NCI-H524 treated with DMSO at 0.1 percent for 48 hours (cell line): ENCODE results near the gene SPA17.

Source experiments
- DNase-seq: peaks from one replicate; lab custom pipeline; 2025; lab: John Stamatoyannopoulos, UW

Gene SPA17

GRCh38 chr11:124673333-124674167, at the start of gene SPA17, which contains the start of gene SIAE:
Gene SPA17, plus strand, starts transcription at chr11:124673904. Its CDS starts 1,361 bp downstream, at chr11:124675265.
Gene SIAE, minus strand, starts transcription at chr11:124673739. Its CDS starts 31 bp downstream, at chr11:124673708.
- DNase-seq, result peak; percentile 84

DNA sequence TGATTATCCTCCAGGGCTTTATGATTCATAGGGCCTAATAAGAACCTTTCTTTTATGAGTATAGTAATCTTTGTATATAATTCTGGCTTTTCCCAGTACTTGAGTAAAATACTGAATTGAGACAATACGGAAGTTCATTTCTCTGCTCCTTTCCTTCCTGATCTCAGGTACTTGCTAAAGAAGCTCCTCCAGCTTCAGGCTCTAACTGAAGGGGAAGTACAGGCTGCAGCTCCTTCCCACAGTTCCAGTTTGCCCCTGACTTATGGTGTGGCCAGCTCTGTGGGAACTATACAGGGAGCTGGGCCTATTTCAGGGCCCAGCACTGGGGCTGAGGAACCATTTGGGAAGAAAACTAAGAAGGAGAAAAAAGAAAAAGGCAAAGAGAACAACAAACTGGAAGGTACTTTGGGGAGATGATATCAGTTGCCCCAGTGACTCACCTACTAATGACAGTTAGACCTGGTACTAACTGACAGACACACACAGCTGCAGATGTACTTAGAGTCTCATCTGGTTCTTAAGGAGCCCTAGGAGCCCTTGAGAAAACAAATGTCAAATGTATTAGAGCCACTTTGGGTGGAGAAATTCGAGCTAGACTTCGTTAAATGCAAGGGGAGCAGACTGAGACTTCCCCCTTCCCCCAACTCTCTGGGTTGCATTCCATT, 48.1 kb upstream of the SPA17 start:
- no peak for DNase-seq

GRCh38 chr11:124627546-124627945, 46.2 kb upstream of the SPA17 start:
- DNase-seq, result no peak

GRCh38 chr11:124629961-124630360, 43.7 kb upstream of the SPA17 start:
- no peak for DNase-seq

- no peak for DNase-seq
Observed at GRCh38 chr11:124633355-124633754, 40.3 kb upstream of the SPA17 start.

- DNase-seq, result no peak
Observed at GRCh38 chr11:124635932-124636331, 37.8 kb upstream of the SPA17 start.

- DNase-seq, result no peak
Observed at GRCh38 chr11:124638500-124638899, 35.2 kb upstream of the SPA17 start.

DNA sequence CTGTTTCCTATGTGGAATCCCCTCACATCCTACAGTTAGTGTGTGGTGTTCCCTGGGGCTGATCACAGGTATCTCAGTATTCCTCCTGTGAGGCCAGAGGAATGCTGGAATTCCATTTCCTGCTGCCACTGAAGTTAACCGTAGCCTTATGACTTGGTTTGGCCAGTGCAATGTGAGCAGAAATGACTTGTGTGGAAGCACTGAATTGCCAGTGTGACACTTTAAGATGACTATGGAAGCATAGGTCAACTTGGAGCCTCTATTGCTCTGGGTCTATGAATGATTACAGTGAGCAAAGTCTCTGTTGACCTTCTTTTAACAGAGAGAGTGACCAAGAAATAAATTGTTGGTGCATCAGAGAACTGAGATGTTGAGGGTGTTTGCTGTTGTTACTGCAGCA, 34.5 kb upstream of the SPA17 start:
- DNase-seq, result no peak

DNA sequence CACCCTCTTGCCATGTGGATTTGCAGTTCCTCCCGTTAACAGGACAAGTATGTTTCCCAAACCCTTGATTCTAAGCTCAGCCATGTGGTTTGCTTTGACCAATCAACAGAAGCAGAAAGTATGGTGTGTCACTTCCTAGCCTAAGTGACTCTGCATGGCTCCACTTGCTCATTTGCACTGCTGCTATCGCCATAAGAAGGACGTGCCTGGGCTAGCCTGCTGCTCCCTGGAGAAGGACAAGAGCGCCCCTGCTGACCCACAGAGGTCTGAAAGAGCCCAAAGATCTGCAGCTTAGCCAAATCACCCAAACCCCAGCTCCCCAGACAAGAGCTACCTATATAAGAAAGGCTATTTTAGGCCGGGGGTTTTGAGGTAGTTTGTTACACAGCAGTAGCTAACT, 33.0 kb upstream of the SPA17 start:
- DNase-seq, result no peak

DNA sequence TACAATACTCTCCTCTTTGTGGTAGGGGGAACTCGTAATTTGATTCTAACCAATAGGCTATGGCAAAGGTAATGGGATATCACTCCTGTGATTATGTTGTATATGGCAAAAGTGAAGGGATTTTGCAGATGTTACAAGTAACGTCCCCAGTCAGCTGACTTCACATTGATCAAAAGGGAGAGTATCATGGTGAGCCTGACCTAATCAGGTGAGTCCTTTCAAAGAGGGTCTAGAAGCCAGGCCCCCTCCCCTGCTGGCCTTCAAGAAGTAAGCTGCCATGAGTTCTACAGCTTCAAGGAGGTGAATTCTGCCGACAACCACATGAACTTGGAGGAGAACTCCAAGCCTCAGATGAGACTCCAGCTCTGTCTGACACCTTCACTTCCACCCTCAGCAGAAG, 31.1 kb upstream of the SPA17 start:
- DNase-seq, result no peak

- DNase-seq, result no peak
Observed at GRCh38 chr11:124643042-124643604, 30.6 kb upstream of the SPA17 start.

GRCh38 chr11:124643605-124644425, 29.9 kb upstream of the SPA17 start:
- DNase-seq, result no peak

GRCh38 chr11:124644426-124645280, 29.1 kb upstream of the SPA17 start:
- peak; percentile 46 for DNase-seq

- DNase-seq, result no peak
Observed at GRCh38 chr11:124646148-124646547, 27.6 kb upstream of the SPA17 start.

- no peak for DNase-seq
Observed at GRCh38 chr11:124648610-124649009, 25.1 kb upstream of the SPA17 start.

DNA sequence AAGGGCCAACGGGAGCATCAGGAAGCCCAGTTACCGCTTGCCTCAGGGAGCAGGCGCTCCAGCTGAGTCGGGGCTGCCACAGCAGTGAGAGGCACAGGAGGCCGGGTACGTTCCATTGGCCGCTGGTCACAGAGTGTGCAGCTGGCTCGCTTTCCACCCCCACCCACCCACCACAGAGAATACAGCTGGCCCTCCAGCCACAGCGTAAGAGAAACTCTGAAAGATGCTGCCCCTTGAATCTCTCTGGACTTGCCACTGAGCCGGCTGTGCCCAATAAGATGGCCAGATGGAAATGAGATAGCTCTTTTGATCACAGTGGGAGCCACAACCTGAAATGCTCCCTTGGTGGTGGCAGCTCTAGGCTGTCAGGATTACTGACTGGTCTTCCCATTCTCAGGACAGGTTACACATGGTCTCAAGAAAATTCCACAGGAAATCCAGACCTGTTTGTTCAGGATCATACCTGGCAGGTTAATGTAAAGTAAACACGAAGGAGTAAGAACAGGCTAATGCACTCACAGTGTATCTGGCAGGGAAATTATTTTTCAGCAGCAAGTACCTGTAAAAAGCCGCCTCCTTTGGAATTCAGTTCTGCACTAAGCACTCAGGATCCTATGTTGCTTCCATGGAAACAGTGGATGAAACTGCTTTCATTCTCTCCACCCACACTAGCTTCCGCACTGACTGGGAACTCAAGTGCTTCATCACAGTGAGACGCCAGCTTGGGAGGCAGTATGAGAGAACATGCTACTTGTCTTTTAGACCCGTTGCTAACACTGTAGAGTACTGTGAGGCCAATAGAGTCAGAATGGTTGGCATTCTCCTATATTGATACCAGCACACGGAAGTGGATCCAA, 16.7 kb upstream of the SPA17 start:
- DNase-seq, result peak; percentile 71

- peak; percentile 29 for DNase-seq
Observed at GRCh38 chr11:124657904-124658303, 15.8 kb upstream of the SPA17 start.

DNA sequence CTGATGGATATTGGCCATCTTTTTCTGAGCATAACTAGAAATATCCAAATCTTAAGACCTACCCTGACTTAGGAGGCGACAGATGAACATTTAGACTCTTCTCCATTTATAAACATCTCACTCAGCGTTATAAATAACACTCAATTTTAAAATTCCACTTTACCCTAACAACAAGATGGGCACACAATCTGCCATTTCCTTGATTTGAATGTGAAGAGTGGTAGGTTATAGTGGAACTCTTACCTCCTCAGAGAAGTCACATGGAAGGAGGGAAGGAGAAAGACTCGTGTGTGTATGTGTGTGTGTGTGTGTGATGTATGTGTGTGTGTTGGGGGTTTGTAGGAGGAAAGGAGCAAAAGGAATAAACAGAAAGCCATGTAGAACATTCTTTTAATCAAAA, 15.2 kb upstream of the SPA17 start:
- no peak for DNase-seq

DNA sequence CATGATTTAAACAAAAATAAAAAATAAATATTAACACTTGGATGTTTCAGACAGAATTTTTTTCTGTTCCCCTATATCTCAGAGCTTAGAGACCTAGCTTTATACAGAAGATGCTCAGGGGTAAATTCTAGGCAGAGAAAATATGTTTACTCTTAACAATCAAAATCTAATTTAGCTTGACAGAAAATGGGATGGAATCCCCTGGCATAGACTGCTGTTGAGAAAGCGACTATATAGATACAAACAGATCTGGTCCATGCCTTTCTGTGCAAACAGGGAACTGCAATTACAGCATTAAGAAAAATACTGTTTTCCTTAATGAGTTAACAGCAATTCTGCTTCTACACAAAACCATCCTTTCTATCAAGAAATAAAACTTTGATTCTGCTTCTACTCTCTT, 14.7 kb upstream of the SPA17 start:
- DNase-seq, result no peak

GRCh38 chr11:124661553-124661952, 12.2 kb upstream of the SPA17 start:
- DNase-seq, result no peak
